GM12801 (cell line): Measurements from ENCODE around the gene MYH9.

Experiments used
- CTCF ChIP-seq: IDR thresholded peaks from one replicate; pipeline ENCODE4 v1.5.1; 2011; ENCODE audit warnings: control low read depth; ENCODE audit not compliant: insufficient read length; ENCODE audit errors: extremely low read depth

The MYH9 gene

GRCh38 chr22:36417281-36417686 is 29.5 kb upstream of the MYH9 start:
- no peak for TF ChIP-seq CTCF

- no peak for TF ChIP-seq CTCF
Measured at GRCh38 chr22:36415415-36416168, 27.8 kb upstream of the MYH9 start.

- no peak for TF ChIP-seq CTCF
Measured at GRCh38 chr22:36413022-36413775, 25.4 kb upstream of the MYH9 start.

- TF ChIP-seq CTCF = no peak
Measured at GRCh38 chr22:36411589-36412258, 24.0 kb upstream of the MYH9 start.

GRCh38 chr22:36409911-36410756 is 22.4 kb upstream of the MYH9 start:
- no peak for TF ChIP-seq CTCF

GRCh38 chr22:36409056-36409455 is 21.3 kb upstream of the MYH9 start:
- TF ChIP-seq CTCF = no peak
